Parathyroid adenoma (tissue), 2 donors: ENCODE results near the gene TAF10.

Experiments
- H2AFZ ChIP-seq: fragments of 300-600 bp; sonication (generic); one replicate; pipeline ENCODE4 v1.7.0; 2017; ENCODE audit warnings: antibody characterized with exemption, mild to moderate bottlenecking
- H3K27ac ChIP-seq: fragments of 300-600 bp; sonication (generic); one replicate; pipeline ENCODE4 v1.7.0; 2017
- H3K27me3 ChIP-seq: fragments of 300-600 bp; sonication (generic); one replicate; pipeline ENCODE4 v1.7.0; 2017; ENCODE audit warnings: low read length; ENCODE audit not compliant: control insufficient read depth, insufficient read depth
- H3K36me3 ChIP-seq: fragments of 300-600 bp; sonication (generic); one replicate; pipeline ENCODE4 v1.7.0; 2017; ENCODE audit warnings: low read length; ENCODE audit not compliant: control insufficient read depth, insufficient read depth
- H3K4me1 ChIP-seq: fragments of 300-600 bp; sonication (generic); one replicate; pipeline ENCODE4 v1.7.0; 2017; ENCODE audit warnings: control low read depth
- H3K4me2 ChIP-seq: fragments of 300-600 bp; sonication (generic); one replicate; pipeline ENCODE4 v1.7.0; 2017; ENCODE audit warnings: low read length
- H3K4me3 ChIP-seq: fragments of 300-600 bp; sonication (generic); one replicate; pipeline ENCODE4 v1.7.0; 2017; ENCODE audit warnings: low read depth, low read length
- H3K79me2 ChIP-seq: fragments of 300-600 bp; sonication (generic); one replicate; pipeline ENCODE4 v1.7.0; 2017; ENCODE audit warnings: control low read depth
- H3K9ac ChIP-seq: fragments of 300-600 bp; sonication (generic); one replicate; pipeline ENCODE4 v1.7.0; 2017; ENCODE audit warnings: mild to moderate bottlenecking
- H3K9me3 ChIP-seq: fragments of 300-600 bp; sonication (generic); one replicate; pipeline ENCODE4 v1.7.0; 2017; ENCODE audit warnings: low read length; ENCODE audit not compliant: control insufficient read depth
- TF ChIP-seq, protein P1 (sequence below): fragments of 300-600 bp; sonication (generic); IDR thresholded peaks from one replicate; pipeline ENCODE4 v1.7.0; 2017; ENCODE audit warnings: antibody characterized with exemption, mild to moderate bottlenecking
- donor health status: primary hyperparathyroidism.

TAF10 gene

GRCh38 chr11:6565325-6565724 is 46.7 kb downstream of the TAF10 start:
- Histone ChIP-seq H3K79me2 (no peaks in the 10 kb centered on the region), H3K4me1 (peaks cover 37% of the 10 kb centered on the region), H3K36me3 (no peaks in the 10 kb centered on the region), H3K9ac (no peak overlapping the region), H3K27ac (no peak overlapping the region), H2AFZ (no peak overlapping the region), H3K4me3 (no peak overlapping the region), H3K27me3 (no peaks in the 10 kb centered on the region), H3K4me2 (no peak overlapping the region), H3K9me3 (no peaks in the 10 kb centered on the region)
- TF ChIP-seq, protein P1, sequence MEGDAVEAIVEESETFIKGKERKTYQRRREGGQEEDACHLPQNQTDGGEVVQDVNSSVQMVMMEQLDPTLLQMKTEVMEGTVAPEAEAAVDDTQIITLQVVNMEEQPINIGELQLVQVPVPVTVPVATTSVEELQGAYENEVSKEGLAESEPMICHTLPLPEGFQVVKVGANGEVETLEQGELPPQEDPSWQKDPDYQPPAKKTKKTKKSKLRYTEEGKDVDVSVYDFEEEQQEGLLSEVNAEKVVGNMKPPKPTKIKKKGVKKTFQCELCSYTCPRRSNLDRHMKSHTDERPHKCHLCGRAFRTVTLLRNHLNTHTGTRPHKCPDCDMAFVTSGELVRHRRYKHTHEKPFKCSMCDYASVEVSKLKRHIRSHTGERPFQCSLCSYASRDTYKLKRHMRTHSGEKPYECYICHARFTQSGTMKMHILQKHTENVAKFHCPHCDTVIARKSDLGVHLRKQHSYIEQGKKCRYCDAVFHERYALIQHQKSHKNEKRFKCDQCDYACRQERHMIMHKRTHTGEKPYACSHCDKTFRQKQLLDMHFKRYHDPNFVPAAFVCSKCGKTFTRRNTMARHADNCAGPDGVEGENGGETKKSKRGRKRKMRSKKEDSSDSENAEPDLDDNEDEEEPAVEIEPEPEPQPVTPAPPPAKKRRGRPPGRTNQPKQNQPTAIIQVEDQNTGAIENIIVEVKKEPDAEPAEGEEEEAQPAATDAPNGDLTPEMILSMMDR = no peak

- Histone ChIP-seq H3K36me3 (no peaks in the 10 kb centered on the region), H3K4me3 (no peak overlapping the region), H2AFZ (peak overlapping the region; percentile 46), H3K79me2 (no peaks in the 10 kb centered on the region), H3K4me2 (no peak overlapping the region), H3K27ac (peak overlapping the region; percentile 44), H3K4me1 (peaks cover 29% of the 10 kb centered on the region), H3K9me3 (no peaks in the 10 kb centered on the region), H3K27me3 (no peaks in the 10 kb centered on the region), H3K9ac (no peak overlapping the region)
- TF ChIP-seq, protein P1 = no peak
These were observed 48.3 kb downstream of the TAF10 start for GRCh38 chr11:6563667-6564066.

GRCh38 chr11:6563121-6563619 is 48.8 kb downstream of the TAF10 start:
- TF ChIP-seq, protein P1 = no peak

GRCh38 chr11:6561288-6561687 is 50.7 kb downstream of the TAF10 start:
- H3K27me3 ChIP-seq = no peaks in the 10 kb centered on the region
- H3K36me3 ChIP-seq = no peaks in the 10 kb centered on the region
- no peak overlapping the region for H2AFZ ChIP-seq

More at GRCh38 chr11:6563121-6563619, 48.8 kb downstream of the TAF10 start:
- Histone ChIP-seq H3K9me3 (no peaks in the 10 kb centered on the region), H3K27me3 (no peaks in the 10 kb centered on the region), H3K36me3 (no peaks in the 10 kb centered on the region), H3K9ac (no peak overlapping the region), H3K4me1 (peaks cover 26% of the 10 kb centered on the region), H2AFZ (peak overlapping the region; percentile 46), H3K79me2 (peaks cover under 1% of the 10 kb centered on the region), H3K27ac (peak overlapping the region; percentile 44), H3K4me3 (no peak overlapping the region), H3K4me2 (no peak overlapping the region)

More at GRCh38 chr11:6561288-6561687, 50.7 kb downstream of the TAF10 start:
- Histone ChIP-seq H3K79me2 (peaks cover 3% of the 10 kb centered on the region), H3K4me3 (no peak overlapping the region), H3K27ac (no peak overlapping the region), H3K4me1 (peaks cover 17% of the 10 kb centered on the region), H3K9me3 (no peaks in the 10 kb centered on the region), H3K4me2 (no peak overlapping the region), H3K9ac (no peak overlapping the region)
- TF ChIP-seq, protein P1 = no peak
